K562 (cell line): ENCODE results near the gene DALRD3. TPM values are rescaled to one million over a fixed set of nuclear protein-coding genes. Genes with fewer than 3 reads are reported as not detected.

Experiments
- DDX20 ChIP-seq: fragments of 450-650 bp; IDR thresholded peaks from 2 replicates; pipeline ENCODE4 v1.6.1; 2016; ENCODE audit warnings: missing genetic modification characterization, low read depth, mild to moderate bottlenecking, missing compliant biosample characterization, moderate library complexity
- DMBX1 ChIP-seq: fragments of 250-450 bp; sonication (Bioruptor Pico); IDR thresholded peaks from 2 replicates; pipeline ENCODE4 v1.8.0; 2022; ENCODE audit warnings: inconsistent platforms, mild to moderate bottlenecking, moderate library complexity, borderline replicate concordance
- FIP1L1 ChIP-seq: fragments of 200-400 bp; formaldehyde crosslinking; IDR thresholded peaks from 2 replicates; pipeline ENCODE4 v1.6.1; 2018; ENCODE audit warnings: mild to moderate bottlenecking, low read depth, low read length; ENCODE audit not compliant: poor library complexity, severe bottlenecking
- FOSL1 ChIP-seq: fragments of 200-800 bp; sonication (Bioruptor generic); conservative IDR thresholded peaks from 2 replicates; pipeline ENCODE4 v1.6.1; 2016; ENCODE audit warnings: missing genetic modification characterization, missing compliant biosample characterization
- FOXJ2 ChIP-seq: fragments of 200-800 bp; sonication (Bioruptor generic); IDR thresholded peaks from 2 replicates; pipeline ENCODE4 v1.6.1; 2016; ENCODE audit warnings: missing genetic modification characterization, missing compliant biosample characterization
- FOXP4 ChIP-seq: sonication (generic); formaldehyde crosslinking; IDR thresholded peaks from 2 replicates; pipeline ENCODE4 v1.8.0; 2022; ENCODE audit warnings: mild to moderate bottlenecking, missing genetic modification reagents, borderline replicate concordance
- GTF2A2 ChIP-seq: IDR thresholded peaks from 2 replicates; pipeline ENCODE4 v1.6.1; 2016; ENCODE audit warnings: mild to moderate bottlenecking, missing genetic modification characterization, missing compliant biosample characterization
- KDM5B ChIP-seq: fragments of 200-600 bp; sonication (generic); IDR thresholded peaks from 2 replicates; pipeline ENCODE4 v1.6.1; 2012; ENCODE audit warnings: low read depth, mild to moderate bottlenecking, moderate library complexity, low read length, control low read depth, inconsistent platforms; ENCODE audit not compliant: insufficient replicate concordance
- NCOA1 ChIP-seq: fragments of 450-650 bp; IDR thresholded peaks from 2 replicates; pipeline ENCODE4 v1.6.1; 2016; ENCODE audit warnings: low read depth
- STAT5B ChIP-seq: fragments of 250-450 bp; sonication (Bioruptor Pico); IDR thresholded peaks from 2 replicates; pipeline ENCODE4 v1.8.0; 2021; ENCODE audit warnings: mild to moderate bottlenecking, inconsistent platforms
- ZC3H4 ChIP-seq: sonication (generic); formaldehyde crosslinking; IDR thresholded peaks from 2 replicates; pipeline ENCODE4 v1.9.0; 2021; ENCODE audit warnings: missing genetic modification reagents, borderline replicate concordance
- ZNF282 ChIP-seq: sonication (generic); formaldehyde crosslinking; IDR thresholded peaks from 2 replicates; pipeline ENCODE4 v1.8.1; 2023; ENCODE audit warnings: missing genetic modification reagents
- polyA plus RNA-seq, 8 experiments: library from polyadenylated mRNA; depleted of rRNA in 4 of 8; stranded (reverse) in 5 of 8; unstranded in 3 of 8; fragments of >200 nt; fragmentation: Nextera tagmentation in 2 of 8; fragmentation: Illumina TruSeq in 1 of 8; extraction: Ambion mirVana in 2 of 8; extraction: Trizol in 1 of 8; gene quantifications; 2 replicates each; pipeline versions ENCODE4 v1.2.1 to v1.2.3, GENCODE V29; 2011 to 2014; ENCODE audit warnings: inconsistent platforms in 1 of 8, missing spikeins in 1 of 8
- total RNA-seq, 7 experiments: library from RNA; depleted of rRNA in 6 of 7; stranded (reverse); fragments of >200 nt in 6 of 7; fragmentation: Illumina TruSeq in 2 of 7; extraction: Trizol in 2 of 7; gene quantifications; 2 replicates each; pipeline versions ENCODE4 v1.2.1 to v1.2.3, GENCODE V29; 2011 to 2021; ENCODE audit warnings: low replicate concordance in 1 of 7
- TF ChIP-seq, protein P1 (sequence below): sonication (generic); formaldehyde crosslinking; IDR thresholded peaks from 2 replicates; pipeline ENCODE4 v1.8.0; 2022; ENCODE audit warnings: mild to moderate bottlenecking, missing genetic modification reagents
- TF ChIP-seq, protein P2 (sequence below): fragments of 450-650 bp; IDR thresholded peaks from 2 replicates; pipeline ENCODE4 v1.6.1; 2016; ENCODE audit warnings: antibody characterized with exemption
- TF ChIP-seq, protein P3 (sequence below): sonication (generic); formaldehyde crosslinking; IDR thresholded peaks from 2 replicates; pipeline ENCODE4 v1.8.0; 2022; ENCODE audit warnings: mild to moderate bottlenecking, missing genetic modification reagents
- TF ChIP-seq, protein P4 (sequence below): fragments of 450-650 bp; conservative IDR thresholded peaks from 2 replicates; pipeline ENCODE4 v1.6.1; 2016; ENCODE audit warnings: missing genetic modification characterization, low read depth, mild to moderate bottlenecking, missing compliant biosample characterization, moderate library complexity
- TF ChIP-seq, protein P5 (sequence below): fragments of 450-650 bp; IDR thresholded peaks from 2 replicates; pipeline ENCODE4 v1.6.1; 2016; ENCODE audit warnings: low read depth, mild to moderate bottlenecking, moderate library complexity

Gene DALRD3
- total and polyA plus RNA-seq, 9 of the 15 experiments (the other 6 are each of a cell fraction or from before 2014, with no cell fraction given) = 6.6 to 31.3 (median 14.4) TPM

- TF ChIP-seq ZC3H4 (no peak), ZNF282 (CRISPR knock-in tag) (no peak), DDX20 (no peak), KDM5B (peak; percentile 77), NCOA1 (no peak), FOXJ2 (tag) (no peak), FOXP4 (CRISPR knock-in tag) (no peak), FIP1L1 (peak; percentile 81), DMBX1 (CRISPR knock-in tag) (0 out of 2 replicates have a peak, but pooled peaks have one; percentile 35), GTF2A2 (no peak), FOSL1 (tag) (no peak), STAT5B (CRISPR knock-in tag) (no peak)
- TF ChIP-seq, protein P1, sequence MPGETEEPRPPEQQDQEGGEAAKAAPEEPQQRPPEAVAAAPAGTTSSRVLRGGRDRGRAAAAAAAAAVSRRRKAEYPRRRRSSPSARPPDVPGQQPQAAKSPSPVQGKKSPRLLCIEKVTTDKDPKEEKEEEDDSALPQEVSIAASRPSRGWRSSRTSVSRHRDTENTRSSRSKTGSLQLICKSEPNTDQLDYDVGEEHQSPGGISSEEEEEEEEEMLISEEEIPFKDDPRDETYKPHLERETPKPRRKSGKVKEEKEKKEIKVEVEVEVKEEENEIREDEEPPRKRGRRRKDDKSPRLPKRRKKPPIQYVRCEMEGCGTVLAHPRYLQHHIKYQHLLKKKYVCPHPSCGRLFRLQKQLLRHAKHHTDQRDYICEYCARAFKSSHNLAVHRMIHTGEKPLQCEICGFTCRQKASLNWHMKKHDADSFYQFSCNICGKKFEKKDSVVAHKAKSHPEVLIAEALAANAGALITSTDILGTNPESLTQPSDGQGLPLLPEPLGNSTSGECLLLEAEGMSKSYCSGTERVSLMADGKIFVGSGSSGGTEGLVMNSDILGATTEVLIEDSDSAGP (CRISPR knock-in tag) = no peak
- TF ChIP-seq, protein P2, sequence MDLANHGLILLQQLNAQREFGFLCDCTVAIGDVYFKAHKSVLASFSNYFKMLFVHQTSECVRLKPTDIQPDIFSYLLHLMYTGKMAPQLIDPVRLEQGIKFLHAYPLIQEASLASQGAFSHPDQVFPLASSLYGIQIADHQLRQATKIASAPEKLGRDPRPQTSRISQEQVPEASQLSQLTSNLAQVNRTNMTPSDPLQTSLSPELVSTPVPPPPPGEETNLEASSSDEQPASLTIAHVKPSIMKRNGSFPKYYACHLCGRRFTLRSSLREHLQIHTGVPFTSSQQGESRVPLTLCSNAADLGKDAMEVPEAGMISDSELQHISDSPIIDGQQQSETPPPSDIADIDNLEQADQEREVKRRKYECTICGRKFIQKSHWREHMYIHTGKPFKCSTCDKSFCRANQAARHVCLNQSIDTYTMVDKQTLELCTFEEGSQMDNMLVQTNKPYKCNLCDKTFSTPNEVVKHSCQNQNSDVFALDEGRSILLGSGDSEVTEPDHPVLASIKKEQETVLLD = peak; percentile 32; the same call in 1 of the 2 replicates
- TF ChIP-seq, protein P3, sequence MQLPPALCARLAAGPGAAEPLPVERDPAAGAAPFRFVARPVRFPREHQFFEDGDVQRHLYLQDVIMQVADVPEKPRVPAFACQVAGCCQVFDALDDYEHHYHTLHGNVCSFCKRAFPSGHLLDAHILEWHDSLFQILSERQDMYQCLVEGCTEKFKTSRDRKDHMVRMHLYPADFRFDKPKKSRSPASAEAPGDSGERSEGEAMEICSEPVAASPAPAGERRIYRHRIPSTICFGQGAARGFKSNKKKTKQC (CRISPR knock-in tag) = 0 out of 2 replicates have a peak, but pooled peaks have one; percentile 12
- TF ChIP-seq, protein P4, sequence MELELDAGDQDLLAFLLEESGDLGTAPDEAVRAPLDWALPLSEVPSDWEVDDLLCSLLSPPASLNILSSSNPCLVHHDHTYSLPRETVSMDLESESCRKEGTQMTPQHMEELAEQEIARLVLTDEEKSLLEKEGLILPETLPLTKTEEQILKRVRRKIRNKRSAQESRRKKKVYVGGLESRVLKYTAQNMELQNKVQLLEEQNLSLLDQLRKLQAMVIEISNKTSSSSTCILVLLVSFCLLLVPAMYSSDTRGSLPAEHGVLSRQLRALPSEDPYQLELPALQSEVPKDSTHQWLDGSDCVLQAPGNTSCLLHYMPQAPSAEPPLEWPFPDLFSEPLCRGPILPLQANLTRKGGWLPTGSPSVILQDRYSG = no peak
- TF ChIP-seq, protein P5, sequence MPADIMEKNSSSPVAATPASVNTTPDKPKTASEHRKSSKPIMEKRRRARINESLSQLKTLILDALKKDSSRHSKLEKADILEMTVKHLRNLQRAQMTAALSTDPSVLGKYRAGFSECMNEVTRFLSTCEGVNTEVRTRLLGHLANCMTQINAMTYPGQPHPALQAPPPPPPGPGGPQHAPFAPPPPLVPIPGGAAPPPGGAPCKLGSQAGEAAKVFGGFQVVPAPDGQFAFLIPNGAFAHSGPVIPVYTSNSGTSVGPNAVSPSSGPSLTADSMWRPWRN = no peak
Observed at GRCh38 chr3:49017971-49018706, at the start of gene DALRD3 (continued).
